ENCODE results near the gene PDE6D. TPM values are rescaled to one million over a fixed set of nuclear protein-coding genes. Genes with fewer than 3 reads are reported as not detected.

PDE6D gene
- total RNA-seq, 1 experiment from 2014 or later = 43.8 TPM

GRCh38 chr2:231810905-231811304 is 29.8 kb upstream of the PDE6D start:
- Histone ChIP-seq H3K9me3 (ENCODE audit: low read length) (no peaks in the 10 kb centered on the region), H3K9me2 (replicated peaks; ENCODE audit: low read length) (no peaks in the 10 kb centered on the region), H4K20me1 (ENCODE audit: low read length) (no peaks in the 10 kb centered on the region), H3K27ac (ENCODE audit: low read length) (no peak overlapping the region), H3F3A (ENCODE audit: low read length, unreplicated experiment) (no peaks in the 10 kb centered on the region), H3K4me3 (ENCODE audit: low read length) (no peak overlapping the region), H2AFZ (ENCODE audit: low read length) (no peak overlapping the region), H3K4me1 (ENCODE audit: insufficient read depth, low read length) (peaks cover 10% of the 10 kb centered on the region), H3K27me3 (ENCODE audit: low read length) (no peaks in the 10 kb centered on the region), H3K79me2 (ENCODE audit: low read length) (no peaks in the 10 kb centered on the region), H3K4me2 (ENCODE audit: low read length) (no peak overlapping the region), H3K36me3 (ENCODE audit: low read depth, low read length) (peaks cover 29% of the 10 kb centered on the region), H3K9ac (ENCODE audit: low read length) (no peak overlapping the region)
- ATAC-seq (peak; percentile 94), DNase-seq (peak; percentile 56)
- POLR2A ChIA-PET (ENCODE audit: unreplicated experiment) = no interaction called here
- CTCF ChIA-PET = no interaction called here
- no peak for TF ChIP-seq EZH2 (IDR thresholded peaks at IDR 0.05; ENCODE audit: low read length, unreplicated experiment)
- no peak for TF ChIP-seq CTCF (conservative IDR thresholded peaks at IDR 0.05; ENCODE audit: low read depth, low read length)
- TF ChIP-seq EZH2phosphoT487 (IDR thresholded peaks at IDR 0.05; ENCODE audit: borderline replicate concordance, low read length) = no peak
- BruUV-seq (replicated peaks) = no TSS peak
- intact Hi-C loops (cut with micrococcal nuclease) = no loop called here

- ChIA-PET POLR2A (ENCODE audit: unreplicated experiment) (no interaction called here), CTCF (no interaction called here)
- intact Hi-C loops (cut with micrococcal nuclease) = no loop called here
Measured at GRCh38 chr2:231807020-231807419, 25.9 kb upstream of the PDE6D start.

More at GRCh38 chr2:231807020-231807419, 25.9 kb upstream of the PDE6D start:
- no peak overlapping the region for H3K4me3 ChIP-seq (ENCODE audit: low read length)
- H3K4me1 ChIP-seq (ENCODE audit: insufficient read depth, low read length) = peaks cover 10% of the 10 kb centered on the region
- ATAC-seq = no peak
- no peaks in the 10 kb centered on the region for H3K27me3 ChIP-seq (ENCODE audit: low read length)
- no peaks in the 10 kb centered on the region for H3F3A ChIP-seq (ENCODE audit: low read length, unreplicated experiment)
- H3K9me2 ChIP-seq (replicated peaks; ENCODE audit: low read length) = no peaks in the 10 kb centered on the region
- no peak overlapping the region for H3K9ac ChIP-seq (ENCODE audit: low read length)
- H4K20me1 ChIP-seq (ENCODE audit: low read length) = no peaks in the 10 kb centered on the region
- H3K79me2 ChIP-seq (ENCODE audit: low read length) = no peaks in the 10 kb centered on the region; the same call in 1 of the 2 replicates
- no peaks in the 10 kb centered on the region for H3K9me3 ChIP-seq (ENCODE audit: low read length)
- BruUV-seq (replicated peaks) = no TSS peak
- H3K27ac ChIP-seq (ENCODE audit: low read length) = no peak overlapping the region
- H3K4me2 ChIP-seq (ENCODE audit: low read length) = no peak overlapping the region
- DNase-seq = no peak
- no peak overlapping the region for H2AFZ ChIP-seq (ENCODE audit: low read length)
- H3K36me3 ChIP-seq (ENCODE audit: low read depth, low read length) = peaks cover 44% of the 10 kb centered on the region
- TF ChIP-seq EZH2phosphoT487 (IDR thresholded peaks at IDR 0.05; ENCODE audit: borderline replicate concordance, low read length) (no peak), EZH2 (IDR thresholded peaks at IDR 0.05; ENCODE audit: low read length, unreplicated experiment) (no peak), CTCF (conservative IDR thresholded peaks at IDR 0.05; ENCODE audit: low read depth, low read length) (no peak)

Data from PC-3 (cell line).